ENCODE results near the gene AHCYL2.

AHCYL2 gene

GRCh38 chr7:129457101-129457500 is 232.3 kb downstream of the AHCYL2 start:
- Histone ChIP-seq H3K36me3 (replicated peaks) (no peaks in the 10 kb centered on the region), H3K4me3 (ENCODE audit: low read depth, low read length) (no peak overlapping the region), H3K27me3 (replicated peaks) (no peaks in the 10 kb centered on the region), H3K27ac (no peak overlapping the region)
- in situ Hi-C loops (cut with HindIII; ENCODE audit: low pct_ligation_motif_present, low sequenced_read_pairs), result no loop called here
- no peak for DNase-seq
- no peak for TF ChIP-seq CTCF (IDR thresholded peaks at IDR 0.05; ENCODE audit: low read depth, low read length, missing control alignments)

DNA sequence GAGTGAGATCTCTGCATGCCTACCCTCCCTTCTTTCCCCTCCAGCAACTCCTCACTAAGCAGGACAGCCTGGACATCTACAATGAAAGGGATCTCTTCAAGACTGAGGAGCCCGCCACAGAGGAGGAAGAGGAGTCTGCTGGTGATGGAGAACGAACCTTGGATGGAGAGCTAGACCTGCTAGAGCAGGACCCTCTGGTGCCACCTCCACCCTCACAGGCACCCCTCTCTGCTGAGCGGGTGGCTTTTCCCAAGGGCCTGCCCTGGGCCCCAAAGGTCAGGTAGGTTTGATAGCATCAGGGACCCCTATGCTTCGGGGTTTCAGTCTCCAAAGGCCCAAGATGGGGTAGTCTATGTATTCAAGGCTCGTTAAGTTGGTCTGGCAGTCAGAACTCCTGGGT is 233.3 kb downstream of the AHCYL2 start:
- Histone ChIP-seq H3K36me3 (replicated peaks) (no peaks in the 10 kb centered on the region), H3K27ac (no peak overlapping the region)
- no peak for DNase-seq

DNA sequence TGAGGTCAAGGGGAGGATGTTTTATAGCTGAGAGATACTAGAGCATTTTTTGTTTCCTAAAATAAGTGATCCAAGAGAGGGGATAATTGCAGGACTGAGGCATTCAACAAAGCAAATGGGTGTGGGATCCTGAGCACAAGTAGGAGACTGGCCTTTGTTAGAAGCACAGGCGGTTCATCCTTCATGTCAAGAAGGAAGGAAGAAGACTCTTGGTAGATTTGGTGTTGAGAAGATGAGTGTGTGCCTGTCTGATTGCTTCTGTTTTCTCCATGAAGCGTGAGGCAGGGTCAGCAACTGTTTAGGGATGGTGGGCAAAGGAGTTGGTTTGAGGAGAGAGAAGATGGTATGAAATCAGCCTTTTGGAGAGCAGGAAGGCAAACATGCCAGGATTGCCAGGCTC is 237.0 kb downstream of the AHCYL2 start:
- in situ Hi-C loops (cut with HindIII; ENCODE audit: low pct_ligation_motif_present, low sequenced_read_pairs), result no loop called here
- Histone ChIP-seq H3K27ac (no peak overlapping the region), H3K27me3 (replicated peaks) (no peaks in the 10 kb centered on the region), H3K36me3 (replicated peaks) (no peaks in the 10 kb centered on the region), H3K4me3 (ENCODE audit: low read depth, low read length) (no peak overlapping the region)
- no peak for TF ChIP-seq CTCF (IDR thresholded peaks at IDR 0.05; ENCODE audit: low read depth, low read length, missing control alignments)
- DNase-seq, result no peak

More for the DNA sequence above, 233.3 kb downstream of the AHCYL2 start:
- Histone ChIP-seq H3K4me3 (ENCODE audit: low read depth, low read length) (no peak overlapping the region), H3K27me3 (replicated peaks) (no peaks in the 10 kb centered on the region)
- no peak for TF ChIP-seq CTCF (IDR thresholded peaks at IDR 0.05; ENCODE audit: low read depth, low read length, missing control alignments)
- in situ Hi-C loops (cut with HindIII; ENCODE audit: low pct_ligation_motif_present, low sequenced_read_pairs), result no loop called here

DNA sequence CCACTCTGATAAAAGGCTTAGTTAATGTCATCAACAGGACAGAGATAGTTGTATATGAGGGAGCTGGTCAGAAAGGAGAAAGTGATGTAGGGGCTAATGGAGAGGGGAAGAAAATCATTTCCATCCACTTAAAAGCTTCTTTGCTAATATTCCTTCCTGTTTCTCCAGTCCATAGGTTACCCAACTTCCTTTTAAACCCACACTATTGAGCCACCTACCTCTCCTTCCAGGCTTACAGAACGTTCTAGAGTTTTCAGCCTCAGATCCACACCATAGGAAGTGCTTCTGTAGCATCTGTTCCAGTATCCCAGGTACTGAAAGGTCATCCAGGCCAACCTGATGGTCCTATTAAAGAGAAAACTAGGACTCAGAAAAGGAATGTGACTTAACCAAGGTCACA is 237.6 kb downstream of the AHCYL2 start:
- Histone ChIP-seq H3K36me3 (replicated peaks) (no peaks in the 10 kb centered on the region), H3K4me3 (ENCODE audit: low read depth, low read length) (no peak overlapping the region), H3K27ac (no peak overlapping the region), H3K27me3 (replicated peaks) (no peaks in the 10 kb centered on the region)
- in situ Hi-C loops (cut with HindIII; ENCODE audit: low pct_ligation_motif_present, low sequenced_read_pairs), result no loop called here
- DNase-seq, result no peak
- no peak for TF ChIP-seq CTCF (IDR thresholded peaks at IDR 0.05; ENCODE audit: low read depth, low read length, missing control alignments)

DNA sequence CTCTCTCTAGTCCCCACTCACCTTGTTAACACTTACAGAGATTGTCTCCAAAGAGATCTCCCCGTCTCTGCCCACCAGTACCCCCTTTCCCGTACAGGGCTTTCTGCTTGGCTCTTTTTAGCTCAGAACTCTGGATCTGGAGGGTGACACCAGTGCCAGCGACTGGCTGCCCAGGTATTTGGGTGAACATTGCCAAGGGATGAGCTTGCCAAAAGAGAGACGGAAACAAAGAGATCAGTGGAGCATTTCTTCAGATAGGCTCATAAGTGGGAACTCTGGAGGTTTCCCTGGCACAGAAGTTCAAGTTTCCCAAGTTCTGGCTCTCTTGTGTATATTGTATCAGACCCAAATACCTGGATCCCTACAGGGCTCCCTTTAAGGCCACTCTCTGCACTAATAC is 239.4 kb downstream of the AHCYL2 start:
- H3K27ac ChIP-seq, result no peak overlapping the region
- H3K36me3 ChIP-seq (replicated peaks), result no peaks in the 10 kb centered on the region
- no peak for TF ChIP-seq CTCF (IDR thresholded peaks at IDR 0.05; ENCODE audit: low read depth, low read length, missing control alignments)
- no peak for DNase-seq
- no peak overlapping the region for H3K4me3 ChIP-seq (ENCODE audit: low read depth, low read length)
- in situ Hi-C loops (cut with HindIII; ENCODE audit: low pct_ligation_motif_present, low sequenced_read_pairs), result no loop called here
- H3K27me3 ChIP-seq (replicated peaks), result no peaks in the 10 kb centered on the region

- in situ Hi-C loops (cut with HindIII; ENCODE audit: low pct_ligation_motif_present, low sequenced_read_pairs), result no loop called here
- TF ChIP-seq CTCF (IDR thresholded peaks at IDR 0.05; ENCODE audit: low read depth, low read length, missing control alignments), result no peak
- H3K27ac ChIP-seq, result no peak overlapping the region
- H3K4me3 ChIP-seq (ENCODE audit: low read depth, low read length), result no peak overlapping the region
- no peaks in the 10 kb centered on the region for H3K27me3 ChIP-seq (replicated peaks)
- no peak for DNase-seq
- H3K36me3 ChIP-seq (replicated peaks), result no peaks in the 10 kb centered on the region
Observed at GRCh38 chr7:129465080-129465479, 240.2 kb downstream of the AHCYL2 start.

Measured in brain microvascular endothelial cell (primary cell).